GM21737 (cell line): ENCODE measurements around the gene FLNB.

Experiments used
- ATAC-seq: cut with Tn5 transposase; IDR thresholded peaks from one replicate; pipeline ENCODE4 v1.9.1; 2021; ENCODE audit warnings: mild to moderate bottlenecking, moderate library complexity; ENCODE audit not compliant: unreplicated experiment

FLNB gene

DNA sequence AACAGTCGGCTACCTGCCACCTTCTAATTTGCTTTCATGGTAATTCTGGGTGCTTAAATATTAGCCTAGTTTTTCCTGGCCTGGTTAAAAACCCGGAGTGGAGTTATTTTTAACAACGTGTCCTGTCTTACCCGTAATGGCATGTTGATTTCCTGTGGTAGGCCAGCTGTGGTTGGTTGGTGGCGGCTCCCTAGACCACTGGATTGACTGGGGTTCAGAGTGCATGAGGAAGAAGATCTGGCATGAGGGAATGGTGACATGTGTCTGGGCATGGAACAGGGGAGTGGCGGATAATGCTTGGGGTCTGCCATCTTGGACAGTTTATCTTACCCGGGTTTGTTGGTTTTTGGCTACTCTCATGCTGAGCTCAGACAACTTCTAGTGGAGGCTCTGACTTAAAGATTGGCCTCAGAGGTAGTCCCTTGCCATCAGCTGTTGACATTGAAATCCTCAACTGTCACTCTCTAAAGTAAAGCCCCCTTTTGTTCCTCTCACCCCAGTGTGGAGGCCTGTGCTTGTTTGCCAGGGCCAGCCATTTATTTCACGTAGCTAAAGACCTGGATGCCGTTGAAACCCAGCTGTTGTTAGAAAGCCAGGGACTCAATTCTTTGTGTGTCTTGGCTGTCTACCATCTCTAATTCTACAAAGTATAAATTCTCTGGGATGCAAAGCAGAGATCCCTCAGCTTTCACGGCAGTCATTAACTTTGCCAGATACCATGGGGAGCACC lies 121.0 kb downstream of the FLNB start:
- no peak for ATAC-seq

DNA sequence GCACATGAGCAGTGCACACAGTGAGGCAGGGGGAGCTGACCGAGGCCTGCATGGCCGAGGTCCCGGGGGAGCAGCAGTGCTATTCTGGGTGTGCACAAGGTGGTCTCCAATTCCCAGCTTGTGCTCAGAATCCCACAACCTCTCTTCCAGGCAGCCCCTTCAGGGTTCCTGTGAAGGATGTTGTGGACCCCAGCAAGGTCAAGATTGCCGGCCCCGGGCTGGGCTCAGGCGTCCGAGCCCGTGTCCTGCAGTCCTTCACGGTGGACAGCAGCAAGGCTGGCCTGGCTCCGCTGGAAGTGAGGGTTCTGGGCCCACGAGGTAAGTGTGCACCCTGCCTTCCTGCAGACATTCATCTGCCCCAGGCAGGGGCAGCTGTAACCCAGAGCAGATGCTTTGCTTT lies 122.4 kb downstream of the FLNB start:
- no peak for ATAC-seq

DNA sequence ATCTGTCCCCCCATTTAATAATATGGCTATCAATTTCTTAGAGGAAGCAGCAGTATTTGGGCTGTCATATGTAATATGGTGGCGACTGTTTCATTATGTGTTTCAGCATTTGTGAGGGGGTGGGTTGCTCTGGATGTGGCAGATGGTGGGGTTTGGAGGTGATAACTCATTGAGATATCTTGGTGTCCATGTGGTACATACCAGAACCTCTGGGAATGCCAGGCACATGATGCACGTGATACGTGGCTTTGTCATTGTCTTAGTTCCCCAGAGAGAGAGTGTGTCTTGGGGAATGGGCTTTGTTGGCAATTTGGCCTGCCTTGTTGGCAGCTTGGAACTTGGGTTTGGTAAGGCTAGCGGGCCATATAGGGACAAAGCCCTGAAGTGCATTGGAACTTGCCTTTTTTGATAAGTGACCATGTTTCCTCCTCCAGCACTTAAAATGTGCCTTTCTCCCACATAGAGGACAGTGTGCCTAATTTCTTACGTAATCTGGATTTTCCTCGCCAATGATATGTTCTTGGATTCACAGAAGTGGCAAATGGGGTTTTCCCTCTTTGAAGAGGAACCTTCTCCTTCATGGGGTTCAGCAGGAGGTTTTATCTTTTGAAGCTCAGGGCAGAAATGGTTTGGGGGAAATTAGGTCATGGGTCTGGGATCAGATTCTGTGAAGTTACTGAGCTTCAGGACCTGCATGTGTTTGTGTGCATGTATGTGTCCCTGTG lies 123.0 kb downstream of the FLNB start:
- no peak for ATAC-seq

DNA sequence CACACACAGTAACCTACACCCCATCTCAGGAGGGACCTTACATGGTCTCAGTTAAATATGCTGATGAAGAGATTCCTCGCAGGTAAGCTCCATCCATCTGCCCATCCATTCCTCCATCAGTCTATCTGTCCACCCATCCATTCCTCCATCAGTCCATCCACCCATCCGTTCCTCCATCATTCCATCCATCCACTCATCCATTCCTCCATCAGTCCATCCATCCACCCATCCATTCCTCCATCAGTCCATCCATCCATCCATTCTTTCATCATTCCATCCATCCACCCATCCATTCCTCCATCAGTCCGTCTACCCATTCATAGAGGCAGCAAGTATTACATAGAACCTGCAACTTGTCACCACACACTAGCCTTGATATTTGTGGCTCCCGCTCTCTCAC lies 124.6 kb downstream of the FLNB start:
- ATAC-seq = no peak

DNA sequence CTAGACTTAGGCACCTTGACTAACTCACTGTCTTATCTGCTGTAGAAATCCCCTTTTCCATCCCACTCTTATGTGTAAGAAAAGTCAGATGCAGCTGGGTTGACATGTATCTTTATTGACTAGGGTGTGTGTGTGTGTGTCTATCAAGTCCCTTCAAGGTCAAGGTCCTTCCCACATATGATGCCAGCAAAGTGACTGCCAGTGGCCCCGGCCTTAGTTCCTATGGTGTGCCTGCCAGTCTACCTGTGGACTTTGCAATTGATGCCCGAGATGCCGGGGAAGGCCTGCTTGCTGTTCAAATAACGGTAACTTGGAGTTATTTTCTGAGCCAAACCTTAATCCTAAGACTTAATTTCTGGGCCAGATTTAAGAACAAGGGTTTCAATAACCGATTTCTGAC lies 126.2 kb downstream of the FLNB start:
- no peak for ATAC-seq

DNA sequence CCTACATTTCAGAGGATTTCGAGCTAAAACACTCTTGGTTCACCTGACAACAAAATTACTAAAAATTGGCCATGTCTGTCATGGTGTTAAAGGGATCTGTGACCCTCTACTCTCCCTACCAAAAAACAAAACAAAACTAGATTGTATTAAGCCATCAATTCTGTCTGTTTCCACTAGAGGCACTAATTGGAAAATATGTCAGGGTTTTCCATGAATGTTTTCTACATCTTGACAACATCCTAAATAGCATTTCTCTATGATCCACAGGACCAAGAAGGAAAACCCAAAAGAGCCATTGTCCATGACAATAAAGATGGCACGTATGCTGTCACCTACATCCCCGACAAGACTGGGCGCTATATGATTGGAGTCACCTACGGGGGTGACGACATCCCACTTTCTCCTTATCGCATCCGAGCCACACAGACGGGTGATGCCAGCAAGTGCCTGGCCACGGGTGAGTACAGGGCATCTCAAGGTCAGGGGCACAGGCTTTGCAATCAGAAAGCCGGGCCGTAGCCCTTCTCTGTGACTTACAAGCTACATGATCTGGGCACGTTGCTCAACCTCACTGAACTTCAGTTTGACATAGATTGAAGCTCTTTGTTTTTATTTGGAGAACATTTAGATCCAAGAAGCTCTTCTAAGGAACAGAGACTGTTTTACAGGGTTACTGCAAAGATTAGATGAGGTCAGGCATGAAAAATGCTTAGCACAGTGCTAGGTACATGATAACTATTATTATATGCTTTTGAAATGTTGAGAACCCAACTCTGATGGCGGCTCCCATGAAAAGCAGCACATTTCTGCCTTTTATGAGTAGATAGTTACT lies 127.7 kb downstream of the FLNB start:
- ATAC-seq = no peak

DNA sequence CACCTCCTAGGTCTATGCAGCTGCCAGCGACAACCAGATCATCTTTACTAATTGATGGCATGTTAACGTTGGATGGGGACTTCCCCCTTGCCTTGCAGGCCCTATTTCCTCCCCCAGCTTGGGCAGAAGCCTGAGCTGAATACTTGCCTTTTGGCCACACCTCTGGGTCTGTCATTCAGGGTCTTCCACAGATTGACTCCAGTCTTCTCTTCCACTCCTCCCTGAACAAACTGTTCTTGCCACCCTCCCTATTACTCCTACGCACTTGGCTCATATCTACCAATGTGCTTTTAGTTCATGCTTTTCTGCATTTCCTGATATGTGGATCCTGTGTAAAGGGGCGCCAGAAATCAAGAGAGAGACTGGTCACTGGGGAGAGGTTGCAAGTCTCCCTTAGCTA lies 129.1 kb downstream of the FLNB start:
- no peak for ATAC-seq

DNA sequence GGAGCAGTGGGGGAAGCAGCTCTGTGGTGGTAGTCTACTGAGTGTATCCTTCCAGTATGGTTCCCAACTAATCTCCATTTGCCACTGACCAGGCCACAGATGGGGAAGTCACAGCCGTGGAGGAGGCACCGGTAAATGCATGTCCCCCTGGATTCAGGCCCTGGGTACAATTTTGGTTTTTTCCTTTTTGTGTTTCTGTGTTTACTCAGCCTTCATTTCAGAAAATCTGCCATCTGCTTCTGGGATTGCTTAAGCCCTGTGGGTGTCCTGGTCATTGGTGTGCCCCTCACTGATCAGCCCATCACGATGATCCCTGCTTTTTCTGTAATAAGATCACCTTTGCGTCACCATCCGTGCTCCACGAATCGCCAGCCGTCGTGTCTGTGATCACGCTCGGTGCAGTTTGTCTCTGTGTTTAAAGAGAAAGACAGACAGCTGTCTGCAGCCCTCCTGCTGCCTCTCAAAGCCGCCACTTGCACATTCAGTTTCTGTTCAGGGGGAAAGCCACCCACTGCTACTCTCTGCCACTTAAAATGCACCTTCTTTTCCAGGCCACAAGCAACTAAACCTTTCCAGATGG lies 133.6 kb downstream of the FLNB start:
- no peak for ATAC-seq

DNA sequence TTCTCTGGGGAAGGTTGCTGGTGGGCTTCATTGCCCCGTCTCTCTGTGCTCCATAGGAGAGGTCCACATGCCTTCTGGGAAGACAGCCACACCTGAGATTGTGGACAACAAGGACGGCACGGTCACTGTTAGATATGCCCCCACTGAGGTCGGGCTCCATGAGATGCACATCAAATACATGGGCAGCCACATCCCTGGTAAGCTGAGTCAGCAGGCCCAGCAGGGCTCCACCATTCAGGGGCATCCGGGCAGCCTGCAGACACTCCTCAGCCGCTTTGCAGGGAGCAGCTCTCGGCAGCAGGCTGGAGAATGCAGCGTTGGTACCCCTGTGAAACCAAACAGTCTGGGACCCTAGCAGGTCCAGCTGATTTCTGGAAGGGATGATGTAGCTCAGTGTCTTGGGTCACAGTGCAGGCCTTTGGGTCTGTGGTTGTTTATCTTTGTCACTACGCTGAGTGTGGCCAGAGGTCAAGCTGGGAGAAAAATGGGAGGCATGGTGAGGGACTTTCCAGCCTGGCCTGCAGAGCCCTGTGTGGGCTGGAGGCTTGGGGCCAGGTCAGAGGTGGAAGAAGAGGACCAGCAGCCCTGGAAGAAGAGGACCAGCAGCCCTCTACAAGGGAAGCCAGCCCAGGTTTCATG lies 135.3 kb downstream of the FLNB start:
- no peak for ATAC-seq

DNA sequence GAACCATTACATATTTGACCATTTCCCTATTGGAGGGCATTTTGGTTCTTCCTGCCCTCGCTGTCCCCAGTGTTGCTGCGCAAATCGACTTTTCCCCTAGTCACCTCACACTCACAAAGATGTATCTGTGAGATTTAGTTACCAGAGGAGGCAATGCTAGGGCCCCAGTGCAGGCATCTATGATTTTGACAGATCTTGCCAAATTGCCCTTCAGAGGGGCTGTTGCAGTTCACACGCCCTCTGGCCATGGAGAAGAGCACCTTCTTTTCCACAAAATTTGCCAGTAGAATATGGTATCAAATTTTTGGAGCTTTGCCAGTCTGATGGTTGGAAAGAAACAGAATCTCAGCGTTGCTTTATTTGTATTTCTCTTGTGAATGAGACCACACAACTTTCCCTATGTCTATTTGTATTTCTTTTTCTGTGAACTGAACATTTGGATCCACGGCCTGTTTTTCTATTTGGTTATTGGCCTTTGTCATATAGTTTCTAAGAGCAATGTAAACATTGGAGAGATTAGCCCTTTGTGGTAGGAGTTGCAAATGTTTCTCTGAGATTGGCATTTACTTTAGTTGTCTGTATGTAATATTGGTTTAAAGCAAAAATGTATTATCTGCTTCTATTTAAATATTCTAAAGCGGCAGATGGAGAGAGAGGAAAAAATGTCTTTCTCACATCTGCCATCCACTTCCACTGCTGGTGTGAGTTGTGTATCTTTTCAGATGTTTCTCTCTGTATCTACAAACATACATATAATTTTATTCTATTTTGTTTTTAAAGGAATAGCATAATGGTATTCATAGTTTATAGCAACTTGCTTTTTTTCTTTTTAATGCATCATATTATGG lies 136.5 kb downstream of the FLNB start:
- ATAC-seq = no peak

DNA sequence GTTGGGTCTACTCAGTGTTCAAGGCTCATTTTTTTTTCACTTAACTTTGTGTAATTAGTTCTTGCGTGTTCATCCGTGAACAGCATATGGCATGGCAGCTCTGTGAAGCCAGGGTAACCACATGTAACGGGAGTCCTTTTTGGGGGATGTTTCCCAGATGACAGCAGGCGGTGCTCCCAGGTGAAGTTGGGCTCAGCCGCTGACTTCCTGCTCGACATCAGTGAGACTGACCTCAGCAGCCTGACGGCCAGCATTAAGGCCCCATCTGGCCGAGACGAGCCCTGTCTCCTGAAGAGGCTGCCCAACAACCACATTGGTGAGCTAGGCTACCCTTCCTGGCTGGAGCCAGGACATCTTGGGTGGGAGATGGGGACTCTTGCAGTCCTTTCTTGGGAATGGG lies 139.8 kb downstream of the FLNB start:
- no peak for ATAC-seq

DNA sequence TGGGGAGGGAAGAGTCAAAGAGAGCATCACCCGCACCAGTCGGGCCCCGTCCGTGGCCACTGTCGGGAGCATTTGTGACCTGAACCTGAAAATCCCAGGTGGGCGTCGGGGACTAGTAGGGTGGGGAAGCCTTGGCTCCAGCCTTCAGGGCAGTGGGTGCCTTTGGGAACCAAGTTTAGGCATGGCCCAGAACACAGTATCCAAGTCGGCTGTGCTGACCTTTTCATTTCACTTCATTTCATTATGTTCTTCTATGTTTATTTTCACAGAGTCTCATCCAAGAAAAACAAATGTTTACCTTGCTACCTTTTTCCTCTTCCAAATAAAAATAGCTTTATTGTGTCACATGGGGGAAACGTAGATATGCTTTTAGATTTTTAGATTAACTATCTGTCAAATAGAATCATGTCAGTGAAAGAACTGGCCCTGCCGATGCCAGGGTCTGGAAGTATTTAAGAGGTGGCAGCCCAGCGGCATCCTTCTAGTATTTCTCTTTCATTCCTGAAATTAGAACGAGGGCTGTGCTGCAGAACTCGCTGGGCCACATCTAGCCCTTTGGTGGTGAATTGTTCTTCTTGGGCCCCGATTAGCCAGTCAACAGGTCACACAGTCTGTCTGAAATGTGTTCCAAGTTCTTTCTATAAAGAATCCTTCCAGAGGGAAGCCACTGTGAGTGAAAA lies 142.0 kb downstream of the FLNB start:
- no peak for ATAC-seq

DNA sequence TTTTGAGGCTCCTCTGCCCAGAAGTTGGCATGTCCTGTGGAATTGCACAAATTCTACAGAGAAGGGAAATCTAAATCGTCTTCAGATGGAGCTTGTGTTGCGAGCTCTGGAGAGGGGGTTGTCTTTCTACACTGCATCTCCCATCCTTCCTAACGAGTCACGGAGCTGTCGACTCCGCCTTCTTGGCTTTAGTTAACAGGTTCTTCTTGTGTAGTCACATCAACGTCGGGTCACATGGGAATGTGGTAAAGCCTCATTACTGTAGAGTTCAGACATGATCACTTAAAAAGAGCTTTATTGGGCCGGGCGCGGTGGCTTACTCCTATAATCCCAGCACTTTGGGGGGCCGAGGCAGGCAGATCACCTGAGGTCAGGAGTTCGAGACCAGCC lies 142.6 kb downstream of the FLNB start:
- no peak for ATAC-seq

DNA sequence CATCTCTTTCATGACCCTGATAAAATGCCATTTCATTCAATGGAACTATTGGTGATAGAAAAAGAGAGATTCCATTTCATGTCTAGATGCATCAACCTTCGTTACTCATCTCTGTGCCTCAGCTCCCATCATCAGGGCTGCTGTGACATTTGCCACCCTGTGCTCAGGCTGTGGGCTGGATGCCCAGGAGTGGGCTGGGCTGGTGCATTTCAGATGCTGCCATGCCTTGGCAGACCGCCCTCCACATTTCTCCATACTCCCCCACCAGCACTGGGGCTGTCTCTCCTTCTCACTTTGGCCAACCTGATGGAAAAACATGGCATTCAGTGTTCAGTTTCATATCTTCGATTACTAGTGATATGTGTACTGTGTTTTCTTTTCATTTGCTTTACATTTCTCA lies 143.4 kb downstream of the FLNB start:
- ATAC-seq = no peak

DNA sequence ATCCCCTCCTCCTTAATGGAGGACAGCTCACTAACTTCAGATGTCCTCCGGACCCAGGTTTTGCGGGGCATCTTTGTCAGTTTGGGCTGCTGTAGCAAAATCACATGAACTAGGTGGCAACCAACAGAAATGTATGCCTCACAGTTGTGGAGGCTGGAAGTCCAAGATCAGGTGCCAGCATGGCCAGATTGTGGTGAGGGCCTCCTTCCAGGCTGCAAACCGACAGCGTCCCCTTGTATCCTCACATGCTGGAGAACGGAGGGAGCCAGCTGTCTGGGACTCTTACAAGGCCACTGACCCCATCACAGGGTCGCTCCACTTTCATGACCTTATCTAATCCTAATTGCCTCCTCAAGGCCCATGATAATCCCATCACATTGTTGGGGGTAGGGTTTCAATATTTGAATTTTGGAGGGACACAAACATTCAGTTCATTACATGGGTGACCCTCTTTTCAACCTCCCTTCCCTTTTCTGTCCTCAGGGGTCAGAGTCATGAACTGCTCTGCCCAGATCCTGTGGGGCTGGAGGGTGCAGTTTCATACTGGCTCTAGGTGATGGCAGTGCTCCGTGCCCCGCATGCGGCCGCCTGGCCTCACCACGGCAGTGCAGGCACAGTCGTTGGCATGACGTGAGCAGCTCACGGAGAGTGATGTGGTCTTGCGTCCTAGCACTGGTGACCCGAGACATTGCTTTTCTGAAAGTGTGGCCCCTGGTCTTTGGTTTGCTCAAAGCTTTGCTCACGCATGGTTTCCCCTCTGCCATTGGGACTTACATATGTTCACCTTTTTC lies 144.2 kb downstream of the FLNB start:
- ATAC-seq = no peak

DNA sequence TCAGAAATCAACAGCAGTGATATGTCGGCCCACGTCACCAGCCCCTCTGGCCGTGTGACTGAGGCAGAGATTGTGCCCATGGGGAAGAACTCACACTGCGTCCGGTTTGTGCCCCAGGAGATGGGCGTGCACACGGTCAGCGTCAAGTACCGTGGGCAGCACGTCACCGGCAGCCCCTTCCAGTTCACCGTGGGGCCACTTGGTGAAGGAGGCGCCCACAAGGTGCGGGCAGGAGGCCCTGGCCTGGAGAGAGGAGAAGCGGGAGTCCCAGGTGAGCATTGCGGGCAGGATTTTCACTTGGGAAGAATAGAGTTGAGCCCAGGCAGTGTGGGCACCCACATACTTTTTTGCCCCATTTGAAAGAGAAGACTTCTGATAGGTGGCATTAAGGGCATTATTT lies 145.1 kb downstream of the FLNB start:
- ATAC-seq = no peak

DNA sequence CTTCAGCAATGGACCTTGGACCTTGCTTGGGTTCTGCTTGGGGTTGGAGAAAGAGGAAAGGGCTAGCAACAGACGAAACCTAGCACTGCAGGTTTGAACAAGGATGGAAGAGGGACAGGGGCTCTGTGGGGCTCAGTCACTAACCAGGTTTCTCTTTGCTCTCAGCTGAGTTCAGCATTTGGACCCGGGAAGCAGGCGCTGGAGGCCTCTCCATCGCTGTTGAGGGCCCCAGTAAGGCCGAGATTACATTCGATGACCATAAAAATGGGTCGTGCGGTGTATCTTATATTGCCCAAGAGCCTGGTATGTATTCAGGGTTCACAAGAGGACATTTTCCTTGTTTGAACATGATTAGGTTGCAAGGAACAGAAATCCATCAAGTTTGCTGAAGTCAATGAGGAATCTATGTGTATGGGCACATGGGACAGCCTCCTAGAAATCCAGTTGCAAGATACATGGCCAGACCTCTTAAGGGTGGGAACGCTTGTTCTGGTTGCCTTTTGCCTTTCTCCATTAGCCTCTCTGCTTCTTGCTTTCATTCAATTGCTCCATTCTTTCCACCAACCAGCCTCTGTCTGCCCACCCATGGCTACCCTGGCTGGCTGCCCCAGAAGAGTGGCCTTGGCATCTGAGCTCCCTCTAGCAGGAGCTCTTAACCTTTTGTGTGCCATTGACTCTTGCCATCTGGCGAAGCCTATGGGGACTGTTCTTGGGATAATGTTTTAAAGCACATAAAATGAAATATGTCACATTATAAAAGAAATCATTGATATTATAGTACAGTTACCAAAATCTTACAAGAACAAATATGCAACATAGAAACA lies 146.6 kb downstream of the FLNB start:
- ATAC-seq = no peak

DNA sequence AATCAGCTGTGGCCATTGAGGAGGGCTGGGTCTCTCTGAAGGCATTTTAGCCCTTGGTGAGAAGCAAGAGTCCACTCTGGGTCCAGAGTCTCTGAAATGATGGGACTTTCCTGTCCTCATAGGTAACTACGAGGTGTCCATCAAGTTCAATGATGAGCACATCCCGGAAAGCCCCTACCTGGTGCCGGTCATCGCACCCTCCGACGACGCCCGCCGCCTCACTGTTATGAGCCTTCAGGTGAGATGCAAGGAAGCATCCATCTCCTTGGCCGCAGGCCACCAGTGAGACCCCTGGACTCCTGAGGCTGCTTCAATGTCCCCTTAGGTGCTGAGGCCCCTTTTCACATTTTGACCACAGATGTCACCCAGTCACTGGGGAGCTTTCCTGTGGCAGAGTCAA lies 147.6 kb downstream of the FLNB start:
- ATAC-seq = no peak
